GM20000 (cell line): ENCODE results near the gene MBNL3.

Source experiments
- DNase-seq: peaks from one replicate; pipeline ENCODE4 v3.0.0; 2012; ENCODE audit warnings: low spot score
- TF ChIP-seq, protein P1 (sequence below): IDR thresholded peaks from 2 replicates; pipeline ENCODE4 v1.5.1; 2012; ENCODE audit warnings: mild to moderate bottlenecking, control low read depth; ENCODE audit errors: extremely low read depth, missing control alignments

Gene MBNL3

DNA sequence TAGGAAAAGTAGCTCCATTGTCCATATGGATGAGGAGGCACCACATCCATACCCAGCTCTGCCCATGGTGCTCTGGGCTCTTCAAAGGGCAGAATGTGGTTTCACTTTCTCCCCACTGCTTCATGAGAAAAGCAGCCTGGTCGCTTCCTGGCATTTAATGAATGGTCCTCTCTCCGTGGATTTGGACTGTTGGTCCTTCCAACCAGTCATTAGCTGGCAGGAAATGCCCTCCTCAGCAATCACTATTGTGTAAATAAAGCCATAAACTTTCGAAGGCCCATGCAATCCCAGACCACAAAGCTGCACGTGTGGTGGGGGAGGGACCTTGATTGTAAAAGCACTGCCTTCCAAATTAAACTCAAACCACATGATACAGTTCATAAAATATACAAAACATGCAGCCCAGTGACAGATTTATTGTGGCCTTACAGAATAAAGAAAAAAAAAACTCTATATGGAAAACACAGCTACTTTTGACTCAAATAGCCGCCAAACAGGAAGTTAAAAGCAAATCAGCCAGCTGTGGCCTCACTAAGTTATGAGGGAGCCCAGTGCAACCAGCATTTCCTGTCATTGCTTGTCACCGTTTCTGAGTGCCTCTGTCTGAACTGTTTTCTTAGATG lies 8.1 kb downstream of the MBNL3 start:
- TF ChIP-seq, protein P1, sequence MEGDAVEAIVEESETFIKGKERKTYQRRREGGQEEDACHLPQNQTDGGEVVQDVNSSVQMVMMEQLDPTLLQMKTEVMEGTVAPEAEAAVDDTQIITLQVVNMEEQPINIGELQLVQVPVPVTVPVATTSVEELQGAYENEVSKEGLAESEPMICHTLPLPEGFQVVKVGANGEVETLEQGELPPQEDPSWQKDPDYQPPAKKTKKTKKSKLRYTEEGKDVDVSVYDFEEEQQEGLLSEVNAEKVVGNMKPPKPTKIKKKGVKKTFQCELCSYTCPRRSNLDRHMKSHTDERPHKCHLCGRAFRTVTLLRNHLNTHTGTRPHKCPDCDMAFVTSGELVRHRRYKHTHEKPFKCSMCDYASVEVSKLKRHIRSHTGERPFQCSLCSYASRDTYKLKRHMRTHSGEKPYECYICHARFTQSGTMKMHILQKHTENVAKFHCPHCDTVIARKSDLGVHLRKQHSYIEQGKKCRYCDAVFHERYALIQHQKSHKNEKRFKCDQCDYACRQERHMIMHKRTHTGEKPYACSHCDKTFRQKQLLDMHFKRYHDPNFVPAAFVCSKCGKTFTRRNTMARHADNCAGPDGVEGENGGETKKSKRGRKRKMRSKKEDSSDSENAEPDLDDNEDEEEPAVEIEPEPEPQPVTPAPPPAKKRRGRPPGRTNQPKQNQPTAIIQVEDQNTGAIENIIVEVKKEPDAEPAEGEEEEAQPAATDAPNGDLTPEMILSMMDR, result no peak
- DNase-seq, result peak; percentile 50

DNA sequence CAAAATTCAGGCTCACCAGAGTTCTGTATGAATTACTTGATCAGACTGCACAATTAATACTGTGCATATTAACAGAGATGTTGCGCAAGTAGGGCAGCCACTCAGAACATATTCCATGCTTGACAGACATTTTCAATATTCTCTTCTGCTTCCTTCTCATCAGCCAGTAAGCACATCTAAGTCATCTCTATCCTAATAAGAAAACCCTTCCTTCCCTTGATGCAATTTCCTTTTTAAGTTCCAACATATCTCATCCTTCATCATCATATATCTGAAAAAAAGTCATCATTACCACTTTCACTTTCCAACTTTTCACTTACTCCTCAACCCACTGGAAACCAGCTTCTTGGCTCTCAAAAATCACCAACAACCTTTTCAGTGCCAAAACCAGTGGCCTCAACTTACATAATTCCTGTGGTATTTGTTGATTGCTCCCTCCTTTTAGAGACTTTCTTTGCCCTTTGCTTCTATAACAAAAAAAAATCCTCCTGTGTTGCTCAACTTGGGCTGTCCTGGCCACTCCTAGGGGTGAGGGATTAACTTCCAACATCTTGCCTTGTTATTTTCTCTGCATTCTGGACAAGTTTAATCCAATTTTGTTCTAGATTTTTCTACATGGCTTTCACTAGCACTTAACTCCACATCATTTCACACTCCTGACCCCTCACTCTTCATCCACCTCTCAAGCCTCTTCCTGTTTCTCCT lies 14.1 kb downstream of the MBNL3 start:
- TF ChIP-seq, protein P1, result no peak
- DNase-seq, result no peak

DNA sequence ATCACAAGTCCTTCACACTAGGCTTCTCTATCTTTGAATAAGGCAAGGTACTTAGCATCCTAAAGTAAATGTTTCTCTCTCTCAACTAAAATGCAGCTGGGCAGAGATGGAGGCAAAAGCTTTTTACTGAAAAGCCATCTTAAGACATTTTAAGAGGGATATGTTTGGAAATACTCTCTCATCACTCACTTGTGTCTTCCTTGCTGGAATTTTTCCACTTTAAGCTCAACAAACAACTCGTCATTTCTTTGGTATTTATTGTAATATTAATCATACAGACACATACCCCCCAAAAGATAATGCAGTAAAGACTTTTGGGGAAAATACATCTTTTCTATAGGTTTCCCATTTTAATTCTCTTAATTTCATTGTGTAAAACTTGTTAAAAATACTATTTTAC lies 16.4 kb downstream of the MBNL3 start:
- TF ChIP-seq, protein P1, result no peak
- DNase-seq, result no peak

DNA sequence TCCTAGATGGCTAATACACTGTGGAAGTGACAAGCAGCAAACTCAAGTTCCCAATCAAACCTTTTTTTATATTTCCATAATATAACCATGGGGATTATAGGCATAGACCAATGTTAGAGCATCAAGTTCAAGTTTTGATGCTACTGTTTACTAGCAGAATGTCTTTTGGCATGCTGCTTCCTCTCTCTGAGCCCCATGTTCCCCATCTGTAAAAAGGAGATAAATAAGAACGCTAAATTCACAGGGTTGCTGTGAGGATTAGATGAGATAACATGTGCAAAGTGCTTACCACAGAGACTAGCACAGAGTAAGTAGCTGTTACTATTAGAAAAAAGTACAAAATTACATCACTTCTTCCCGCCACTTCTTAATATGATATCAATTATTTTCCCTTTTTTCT lies 18.0 kb downstream of the MBNL3 start:
- TF ChIP-seq, protein P1, result no peak
- DNase-seq, result no peak

DNA sequence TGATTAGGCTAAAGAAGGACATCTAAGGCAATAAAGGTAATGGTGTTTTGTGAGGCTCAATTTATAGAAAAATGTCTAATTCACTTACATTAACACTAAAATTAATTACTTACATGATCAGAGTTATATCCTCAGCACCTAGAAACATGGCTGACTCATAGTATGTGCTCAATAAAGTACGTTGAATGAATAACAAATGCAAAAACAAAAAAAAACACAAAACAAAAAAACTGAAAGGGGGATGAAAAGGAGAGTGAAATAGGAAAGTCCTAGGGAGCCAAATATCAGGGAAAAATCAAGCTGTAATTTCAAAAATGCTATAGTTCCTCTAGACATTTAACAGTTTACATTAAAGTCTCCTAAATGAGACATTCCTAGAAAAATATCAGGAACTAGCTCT lies 18.7 kb downstream of the MBNL3 start:
- TF ChIP-seq, protein P1, result no peak
- DNase-seq, result no peak

DNA sequence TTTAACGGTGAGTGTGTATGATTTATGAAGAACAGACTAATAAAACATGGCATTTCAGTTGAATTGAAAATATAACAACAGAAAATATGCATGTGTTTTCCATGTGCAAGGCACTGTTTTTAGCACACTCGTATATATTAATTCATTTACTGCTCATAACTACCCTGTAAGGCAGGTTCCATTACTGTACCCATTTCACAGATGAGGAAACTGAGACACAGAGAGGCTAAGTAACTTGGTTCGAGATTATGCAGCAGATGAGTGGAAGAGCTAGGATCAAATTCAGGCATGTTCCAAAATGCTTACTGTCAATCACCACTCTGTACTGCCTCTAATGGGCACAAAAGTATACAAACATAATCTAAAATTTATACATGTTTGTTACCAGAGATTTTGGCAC lies 20.4 kb downstream of the MBNL3 start:
- TF ChIP-seq, protein P1, result no peak
- no peak for DNase-seq

DNA sequence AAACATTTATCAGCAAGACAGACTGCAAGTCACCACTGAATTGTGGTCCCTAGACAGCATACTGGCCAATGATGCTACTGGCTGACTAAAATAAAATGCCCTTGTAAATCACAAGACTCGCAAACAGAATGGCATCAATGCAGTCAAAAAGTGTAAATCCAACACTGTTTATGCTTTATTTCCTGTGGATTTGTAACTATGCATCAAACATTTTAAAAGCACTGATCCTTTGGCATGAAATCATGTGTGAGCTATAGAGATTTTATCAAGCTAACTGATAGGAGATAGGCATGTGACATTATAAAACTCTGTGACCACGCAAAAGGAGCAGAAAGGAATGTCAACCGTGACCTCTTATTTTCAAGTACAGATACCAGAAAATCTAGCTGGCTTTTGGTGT lies 20.8 kb downstream of the MBNL3 start:
- TF ChIP-seq, protein P1, result no peak

More for the DNA sequence above, 20.8 kb downstream of the MBNL3 start:
- no peak for DNase-seq
